ENCODE measurements around the gene GPR142.
"Not testable (repeated sequence)": the region's sequence is repeated elsewhere in the genome, so short reads cannot be mapped to it uniquely, and the experiment has no call there.

The GPR142 gene

DNA sequence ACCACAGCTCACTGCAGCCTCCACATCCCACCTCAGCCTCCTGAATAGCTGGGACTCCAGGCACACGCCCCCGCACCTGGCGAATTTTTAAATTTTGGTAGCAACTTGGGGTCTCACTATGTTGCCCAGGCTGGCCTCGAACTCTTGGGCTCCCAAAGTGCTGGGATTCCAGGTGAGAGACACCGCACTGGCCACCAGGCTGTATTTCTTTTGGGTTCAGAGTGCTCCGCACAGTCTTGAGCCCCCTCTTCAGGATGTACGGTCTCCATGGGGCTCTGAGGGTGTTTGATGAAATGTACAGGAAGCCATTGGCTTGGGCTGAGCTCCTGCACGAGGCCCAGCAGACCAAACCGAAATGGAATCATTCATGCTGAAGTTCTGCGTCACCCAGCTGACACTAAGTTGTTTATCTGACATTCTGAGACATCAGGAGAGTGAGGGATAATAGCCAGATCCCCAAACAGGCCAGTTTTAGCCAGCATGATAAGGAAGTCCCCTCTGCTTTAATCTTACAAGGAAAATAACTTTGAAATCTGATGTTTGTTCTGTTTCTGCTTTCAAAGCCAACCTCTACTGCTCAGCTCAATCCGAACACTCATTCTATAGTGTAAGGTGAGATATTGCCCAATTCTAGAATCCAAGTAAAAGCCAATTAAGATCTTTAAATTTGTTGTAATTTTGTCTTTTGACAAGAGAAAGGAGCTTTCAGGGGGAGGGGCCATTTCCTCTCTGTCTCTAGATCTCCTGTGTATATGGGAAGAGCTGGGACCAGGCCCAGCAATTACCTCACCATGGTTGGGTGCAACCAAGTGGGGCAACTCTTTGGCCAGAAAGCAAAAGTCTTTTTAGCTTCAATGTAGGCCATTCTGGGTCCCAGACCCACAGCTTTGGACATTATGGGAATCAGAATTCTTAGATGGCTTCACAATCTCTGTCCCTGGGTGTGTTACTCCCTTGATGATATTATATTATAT is 23.7 kb downstream of the GPR142 start:
- DNase-seq (ENCODE audit: low read depth in 3 of 3, low spot score in 1 of 3) = no peak

DNA sequence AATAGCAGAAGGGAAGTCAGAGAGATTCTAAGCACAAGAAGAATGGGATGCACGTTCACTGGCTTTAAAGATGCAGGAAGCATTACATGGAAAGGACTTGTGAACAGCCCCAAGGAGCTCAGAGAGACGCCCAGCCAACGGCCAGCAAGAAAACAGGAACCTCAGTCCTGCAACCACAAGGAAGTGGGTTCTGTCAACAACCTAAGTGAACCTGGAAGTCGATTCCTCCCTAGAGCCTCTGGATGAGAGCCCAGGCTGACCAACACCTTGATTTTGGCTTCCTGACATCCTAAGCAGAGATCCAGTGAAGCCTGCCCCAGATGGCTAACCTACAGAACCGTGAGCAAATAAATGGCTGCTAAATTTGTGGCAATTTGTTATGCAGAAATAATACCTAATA is 24.5 kb downstream of the GPR142 start:
- DNase-seq (ENCODE audit: low read depth in 3 of 3, low spot score in 1 of 3) = no peak

DNA sequence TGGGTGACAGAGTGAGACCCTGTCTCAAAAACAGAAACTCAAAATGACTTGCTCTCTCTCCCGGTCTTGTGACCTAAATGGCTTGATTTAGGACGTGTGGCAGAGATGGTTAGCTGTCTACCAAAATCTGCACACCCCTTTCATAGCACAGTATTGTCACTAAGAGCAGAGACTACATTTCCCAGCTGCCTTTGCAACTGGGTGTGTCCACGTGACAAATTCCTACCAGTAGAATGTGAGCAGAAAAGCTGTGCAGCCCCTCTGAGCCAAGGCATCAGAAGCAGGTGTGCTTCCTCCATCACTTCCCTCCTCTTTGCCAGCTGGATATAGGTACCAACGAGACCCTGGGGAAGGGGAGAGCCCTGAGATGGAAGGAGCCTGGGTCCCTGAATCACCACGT is 25.5 kb downstream of the GPR142 start:
- DNase-seq (ENCODE audit: low read depth in 3 of 3, low spot score in 1 of 3) = no peak

DNA sequence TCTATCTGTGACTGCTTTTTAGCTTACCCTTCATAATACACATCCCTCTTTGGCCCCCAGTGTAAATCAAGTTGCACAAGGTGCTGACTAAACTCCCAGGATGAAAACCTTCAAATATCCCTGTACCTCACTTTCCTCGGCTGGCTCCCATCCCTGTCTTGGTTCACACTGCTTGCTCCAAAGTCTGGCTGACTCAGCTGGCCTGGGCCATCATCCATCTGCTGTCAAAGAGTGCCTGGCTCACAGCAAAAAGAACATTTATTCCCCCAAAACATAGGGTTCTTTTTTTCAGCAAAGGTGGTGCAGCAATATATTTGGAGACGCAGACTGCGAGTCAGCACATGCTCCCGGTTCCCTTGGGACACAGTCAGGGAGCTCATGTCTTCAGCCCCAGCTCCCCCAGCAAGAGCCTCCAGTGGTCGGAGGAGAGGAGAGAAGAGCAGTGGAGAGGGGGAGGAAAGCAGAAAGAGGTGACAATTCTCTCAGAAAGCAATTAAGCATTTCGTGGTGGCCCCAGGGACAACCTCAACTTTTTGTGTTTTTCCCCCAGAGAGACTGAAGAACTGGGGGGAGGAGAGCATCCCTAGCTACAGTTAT is 26.1 kb downstream of the GPR142 start:
- no peak for DNase-seq (ENCODE audit: low read depth in 3 of 3, low spot score in 1 of 3)

DNA sequence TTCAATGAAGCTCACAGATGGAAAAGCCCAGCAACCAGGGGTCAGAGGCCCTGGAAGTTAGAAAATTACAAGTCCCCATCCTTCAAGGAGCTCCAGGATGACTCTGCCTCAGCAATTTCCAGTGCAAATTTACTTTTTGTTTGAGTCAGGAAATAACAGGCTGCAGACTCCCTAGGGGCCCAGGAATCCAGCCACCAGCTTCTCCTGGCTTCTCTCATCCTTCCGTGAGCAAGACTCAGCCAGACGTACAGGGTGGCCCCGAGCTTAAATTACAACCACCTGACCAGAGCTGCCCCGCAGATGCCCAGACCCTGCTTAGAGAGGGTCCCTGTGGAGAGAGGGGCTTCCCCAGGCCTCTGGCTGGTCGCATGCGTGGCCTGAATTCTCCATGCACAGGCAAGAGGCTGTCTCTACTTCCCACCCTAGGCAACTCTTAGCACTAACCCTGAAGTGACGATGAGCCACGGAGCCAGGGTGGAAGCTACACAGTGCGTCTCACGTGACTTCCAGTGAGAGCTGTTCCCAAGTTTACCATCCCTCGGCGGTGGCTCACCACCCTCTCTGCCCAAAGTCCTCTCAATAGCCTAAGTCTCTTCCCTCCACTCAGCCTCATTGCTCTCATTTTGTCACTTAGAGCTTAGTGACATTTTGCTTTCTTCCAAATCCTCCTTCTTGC is 27.1 kb downstream of the GPR142 start:
- no peak for DNase-seq (ENCODE audit: low read depth in 3 of 3, low spot score in 1 of 3)

DNA sequence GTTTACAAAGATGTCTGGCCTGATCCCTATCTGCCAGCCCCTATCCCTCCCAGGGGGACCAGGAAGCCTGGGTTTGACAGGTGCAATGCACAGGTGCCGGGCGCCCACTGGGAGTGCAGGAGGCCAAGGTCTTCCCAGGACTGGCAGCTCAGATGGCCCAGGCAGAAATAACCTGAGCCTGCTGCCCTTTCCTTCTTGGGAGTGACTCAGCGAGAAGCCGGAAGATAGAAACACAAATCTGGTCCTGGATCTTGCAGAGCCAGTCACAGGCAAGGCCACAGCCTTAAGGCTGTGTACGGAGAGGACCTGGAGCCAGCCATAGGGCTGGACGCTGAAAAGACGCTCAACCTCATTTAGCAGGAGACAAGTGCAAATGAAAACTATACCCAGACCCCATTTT is 27.7 kb downstream of the GPR142 start:
- DNase-seq (ENCODE audit: low read depth in 3 of 3, low spot score in 1 of 3) = no peak

DNA sequence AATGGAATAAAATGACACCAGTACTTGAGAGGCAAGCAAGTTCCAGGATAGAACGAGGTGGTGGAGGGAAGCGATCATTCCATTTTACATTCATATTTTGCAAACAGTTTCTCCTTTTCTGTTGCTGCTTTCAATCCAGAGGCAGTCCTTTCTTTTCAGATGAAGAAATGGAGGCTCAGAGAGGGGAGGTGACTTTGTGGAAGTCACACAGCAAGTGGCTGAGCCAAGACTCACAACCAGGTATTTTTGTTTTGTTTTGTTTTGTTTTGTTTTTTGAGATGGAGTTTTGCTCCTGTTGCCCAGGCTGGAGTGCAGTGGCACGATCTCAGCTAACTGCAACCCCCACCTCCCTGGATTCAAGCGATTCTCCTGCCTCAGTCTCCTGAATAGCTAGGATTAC is 29.3 kb downstream of the GPR142 start:
- DNase-seq (ENCODE audit: low read depth in 3 of 3, low spot score in 1 of 3) = no peak

DNA sequence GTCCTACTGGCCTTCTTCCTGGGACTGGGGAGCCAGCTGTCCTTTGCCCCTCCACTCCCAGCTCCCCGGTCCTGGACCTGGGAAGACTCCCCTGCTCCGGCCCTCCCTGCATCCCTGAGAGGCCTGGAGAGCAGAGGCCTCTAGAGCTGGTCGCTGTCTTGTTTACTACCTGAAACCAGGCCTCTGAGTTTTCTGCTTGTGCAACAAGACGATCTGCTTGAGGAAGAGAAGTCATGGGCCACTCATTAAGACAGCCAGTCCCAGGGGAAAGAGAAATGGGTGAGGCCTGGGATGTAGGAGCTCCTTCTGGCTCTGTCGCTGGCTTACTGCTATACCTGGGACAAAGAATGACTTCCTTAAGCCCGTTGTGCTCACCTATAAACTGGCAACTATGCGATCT is 34.7 kb downstream of the GPR142 start:
- no peak for DNase-seq (ENCODE audit: low read depth in 3 of 3, low spot score in 1 of 3)

DNA sequence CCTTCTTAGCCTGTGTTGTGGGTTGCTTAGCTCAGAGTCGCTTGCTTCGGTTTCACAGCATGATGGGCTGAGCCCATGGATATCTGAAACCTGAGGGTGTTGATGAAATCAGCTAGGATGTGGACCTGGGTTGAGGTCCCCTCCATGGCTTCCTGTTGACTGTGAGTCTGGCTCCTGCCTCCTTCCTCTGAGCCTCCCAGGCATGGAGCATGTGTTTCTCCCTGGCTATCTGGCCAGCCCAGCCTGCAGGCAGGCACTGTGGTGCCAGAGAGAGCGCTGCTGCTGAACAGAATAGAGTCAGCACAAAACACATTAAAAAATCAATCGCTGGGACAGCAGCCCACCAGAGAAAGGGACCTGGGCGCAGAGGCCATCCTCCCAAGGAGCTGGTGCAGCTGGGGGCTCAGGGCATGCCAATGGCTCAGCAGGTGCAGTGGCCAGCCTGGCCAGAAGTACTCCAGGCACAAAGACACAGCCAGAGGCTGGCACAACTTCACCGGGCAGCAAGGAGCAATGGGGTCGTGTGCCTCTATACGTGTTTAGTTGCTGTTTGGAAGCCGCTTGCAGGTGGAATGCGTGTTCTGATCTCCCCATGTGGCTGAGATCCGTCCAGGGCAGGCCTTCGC is 36.3 kb downstream of the GPR142 start:
- no peak for DNase-seq (ENCODE audit: low read depth in 3 of 3, low spot score in 1 of 3)

DNA sequence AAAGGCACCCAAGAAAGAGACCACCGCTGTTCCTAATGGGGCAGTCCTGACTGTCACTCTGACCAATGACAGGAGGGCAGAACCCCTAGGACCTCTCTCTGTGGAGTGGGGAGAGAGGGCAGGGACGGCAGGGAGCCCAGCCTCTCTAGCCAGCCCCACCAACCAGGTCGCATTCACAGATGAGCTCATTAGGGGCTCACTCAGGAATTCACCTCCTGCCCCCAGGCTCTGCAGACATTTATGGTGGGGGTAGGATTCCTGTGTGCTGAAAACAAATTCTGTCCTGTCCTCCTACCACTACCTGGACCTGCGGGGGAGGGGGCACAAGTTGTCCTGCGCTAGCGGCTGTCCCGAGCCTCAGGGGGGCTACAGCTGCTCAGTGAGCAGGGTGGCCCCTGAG is 36.9 kb downstream of the GPR142 start:
- no peak for DNase-seq (ENCODE audit: low read depth in 3 of 3, low spot score in 1 of 3)

DNA sequence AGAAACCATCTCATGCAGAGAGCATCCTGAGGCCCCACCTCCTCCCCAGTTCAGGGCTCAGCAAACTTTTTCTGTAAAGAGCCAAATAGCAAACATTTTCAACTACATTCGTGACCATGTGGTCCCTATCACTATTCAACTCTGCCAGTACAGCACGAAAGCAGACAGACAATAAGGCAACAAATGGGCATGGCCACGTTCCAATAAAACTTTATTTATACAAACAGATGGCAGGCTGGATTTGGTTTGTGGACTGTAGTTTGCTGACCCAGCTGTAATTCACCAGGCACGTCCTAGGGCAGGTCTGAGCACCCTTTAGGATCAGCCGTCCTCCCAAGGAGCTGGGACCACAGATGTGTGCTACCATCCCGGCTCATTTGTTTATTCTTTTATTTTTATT is 37.5 kb downstream of the GPR142 start:
- DNase-seq (ENCODE audit: low read depth in 3 of 3, low spot score in 1 of 3) = no peak

DNA sequence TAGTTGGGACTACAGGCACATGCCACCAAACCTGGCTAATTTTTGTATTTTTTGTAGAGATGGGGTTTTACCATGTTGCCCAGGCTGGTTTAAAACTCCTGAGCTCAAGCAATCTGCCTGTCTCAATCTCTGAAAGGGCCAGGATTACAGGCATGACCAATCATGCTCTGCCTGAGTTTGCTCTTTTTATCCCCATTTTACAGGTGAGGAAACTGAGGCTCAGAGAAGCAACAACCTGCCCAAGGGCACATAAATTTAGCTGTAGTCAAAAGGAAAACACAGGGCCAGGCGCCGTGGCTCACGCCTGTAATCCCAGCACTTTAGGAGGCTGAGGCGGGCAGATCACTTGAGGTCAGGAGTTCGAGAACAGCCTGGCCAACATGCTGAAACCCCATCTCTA is 38.0 kb downstream of the GPR142 start:
- DNase-seq (ENCODE audit: low read depth in 3 of 3, low spot score in 1 of 3) = not testable (repeated sequence)

DNA sequence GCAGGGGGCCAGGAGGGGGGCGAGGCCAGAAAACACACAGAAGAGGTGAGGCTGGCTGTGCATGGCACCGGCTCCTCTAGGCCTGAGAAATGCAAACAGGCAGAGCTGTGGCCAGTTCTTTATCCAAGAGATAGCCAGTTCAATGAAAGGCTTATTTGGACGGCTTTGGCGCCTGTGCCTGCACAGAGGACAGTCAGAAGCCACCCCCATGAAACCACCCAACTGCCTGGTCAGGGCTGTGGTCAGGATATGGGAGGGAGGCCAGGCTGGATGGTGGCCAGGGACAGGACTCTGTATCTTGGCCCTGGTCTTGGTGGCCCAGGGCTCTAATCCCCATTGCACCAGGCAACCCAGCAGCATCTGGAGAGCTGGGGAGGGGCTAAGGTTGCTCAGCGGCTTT is 40.1 kb downstream of the GPR142 start:
- no peak for DNase-seq (ENCODE audit: low read depth in 3 of 3, low spot score in 1 of 3)

DNA sequence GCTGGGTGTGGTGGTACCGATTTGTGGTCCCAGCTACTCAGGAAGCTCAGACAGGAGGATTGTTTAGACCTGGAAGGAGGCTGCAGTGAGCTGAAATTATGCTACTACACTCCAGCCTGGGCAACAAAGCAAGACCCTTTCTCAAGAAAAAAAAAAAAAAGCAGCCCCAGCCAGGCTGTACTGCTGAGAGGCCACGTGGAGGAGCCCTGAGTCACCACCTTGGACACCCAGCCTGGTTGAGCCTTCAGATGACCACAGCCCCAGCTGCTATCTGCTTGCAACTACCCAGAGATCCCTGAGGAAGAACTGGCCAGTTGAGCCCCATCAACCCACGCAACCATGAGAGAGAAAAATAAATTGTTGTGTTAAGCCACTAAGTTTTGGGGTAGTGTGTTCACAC is 41.0 kb downstream of the GPR142 start:
- DNase-seq (ENCODE audit: low read depth in 3 of 3, low spot score in 1 of 3) = no peak

DNA sequence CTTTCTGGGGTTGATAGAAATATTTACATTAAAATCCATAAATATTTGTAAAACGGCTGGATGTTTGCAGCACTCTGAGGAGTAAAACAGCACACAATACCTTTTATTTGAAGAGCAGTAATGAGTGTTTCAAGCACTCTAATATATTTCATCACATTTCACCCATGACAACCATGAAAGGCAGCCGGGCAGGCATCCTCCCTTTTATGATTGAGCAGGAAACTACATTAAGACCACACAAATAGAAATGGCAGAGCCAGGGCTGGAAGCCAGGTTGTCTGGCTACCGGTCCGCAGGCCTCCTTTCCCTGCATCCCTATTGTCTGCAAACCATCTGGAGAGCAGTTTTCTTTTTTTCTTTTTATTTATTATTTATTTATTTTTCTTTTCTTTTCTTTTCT is 41.5 kb downstream of the GPR142 start:
- no peak for DNase-seq (ENCODE audit: low read depth in 3 of 3, low spot score in 1 of 3)

DNA sequence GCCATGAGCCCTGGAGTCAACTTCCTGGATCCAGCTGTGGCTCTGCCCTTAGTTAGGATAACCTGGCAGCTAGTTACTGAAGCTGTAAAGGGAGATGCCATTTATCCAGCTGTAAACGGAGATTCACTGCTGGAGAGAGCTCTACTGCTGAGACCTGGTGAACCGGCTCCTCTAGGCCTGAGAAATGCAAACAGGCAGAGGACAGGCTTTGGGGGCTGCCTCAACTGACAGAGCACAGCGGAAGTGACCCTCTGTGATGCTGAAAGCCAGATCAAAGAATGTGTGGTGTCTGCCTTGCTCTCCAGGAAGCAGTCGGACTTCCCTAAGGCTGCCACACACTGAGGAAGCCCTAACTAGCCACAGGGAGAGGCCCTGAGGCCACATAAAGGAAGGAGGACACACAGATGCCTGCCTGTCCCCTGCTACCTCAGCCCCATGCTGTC is 42.7 kb downstream of the GPR142 start:
- DNase-seq (ENCODE audit: low read depth in 3 of 3, low spot score in 1 of 3) = no peak

DNA sequence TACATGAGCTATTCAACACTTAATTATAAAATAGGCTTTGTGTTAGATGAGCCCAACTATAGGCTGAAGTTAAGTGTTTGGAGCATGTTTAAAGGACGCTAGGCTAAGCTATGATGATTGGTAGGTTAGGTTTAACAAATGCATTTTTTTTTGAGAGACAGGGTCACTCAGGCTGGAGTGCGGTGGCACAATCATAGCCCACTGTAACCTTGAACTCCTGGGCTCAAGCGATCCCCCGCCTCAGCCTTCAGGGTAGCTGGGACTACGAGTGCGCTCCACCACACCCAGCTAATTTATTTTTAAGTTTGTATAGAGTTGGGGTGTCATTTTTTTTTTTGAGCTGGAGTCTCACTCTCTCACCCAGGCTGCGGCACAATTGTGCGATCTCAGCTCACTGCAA is 45.3 kb downstream of the GPR142 start:
- DNase-seq (ENCODE audit: low read depth in 3 of 3, low spot score in 1 of 3) = no peak

DNA sequence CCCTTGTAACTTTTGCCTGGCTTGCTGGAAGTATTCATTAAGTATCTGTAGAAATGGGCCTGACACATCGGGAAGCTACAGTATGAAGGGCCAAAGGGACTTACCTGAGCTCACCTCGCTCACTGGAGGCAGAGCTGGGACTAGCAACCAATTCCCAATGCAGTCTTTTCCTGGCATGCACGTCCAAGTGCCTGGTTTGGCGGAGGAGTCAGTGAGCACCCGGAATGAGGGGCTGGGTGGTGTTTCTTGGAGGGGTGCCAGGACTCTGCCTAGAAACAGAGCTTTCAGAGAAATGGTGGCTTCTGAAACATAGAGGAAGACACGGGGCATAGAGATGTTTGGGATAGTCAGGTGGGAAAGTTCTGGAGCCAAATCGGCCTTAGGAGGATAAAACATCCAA is 46.2 kb downstream of the GPR142 start:
- DNase-seq (ENCODE audit: low read depth in 3 of 3, low spot score in 1 of 3) = no peak

DNA sequence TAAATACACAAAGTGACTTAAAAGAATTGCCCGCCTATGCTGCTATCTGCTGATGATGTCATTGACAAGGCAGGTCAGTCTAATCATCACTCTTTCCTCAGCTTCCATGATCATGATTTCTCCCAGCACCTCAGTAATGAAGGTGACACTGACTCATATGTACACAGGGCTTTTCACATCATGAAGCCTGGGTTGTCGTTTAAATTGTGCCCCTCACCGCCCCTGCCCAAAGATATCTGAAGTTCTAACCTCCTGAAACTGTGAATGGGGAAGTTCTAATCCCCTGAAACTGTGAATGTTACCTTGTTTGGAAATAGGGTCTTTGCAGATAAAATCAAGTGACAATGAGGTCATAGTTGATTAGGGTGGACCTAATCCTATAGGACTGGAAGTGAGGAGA is 47.2 kb downstream of the GPR142 start:
- DNase-seq (ENCODE audit: low read depth in 3 of 3, low spot score in 1 of 3) = no peak

DNA sequence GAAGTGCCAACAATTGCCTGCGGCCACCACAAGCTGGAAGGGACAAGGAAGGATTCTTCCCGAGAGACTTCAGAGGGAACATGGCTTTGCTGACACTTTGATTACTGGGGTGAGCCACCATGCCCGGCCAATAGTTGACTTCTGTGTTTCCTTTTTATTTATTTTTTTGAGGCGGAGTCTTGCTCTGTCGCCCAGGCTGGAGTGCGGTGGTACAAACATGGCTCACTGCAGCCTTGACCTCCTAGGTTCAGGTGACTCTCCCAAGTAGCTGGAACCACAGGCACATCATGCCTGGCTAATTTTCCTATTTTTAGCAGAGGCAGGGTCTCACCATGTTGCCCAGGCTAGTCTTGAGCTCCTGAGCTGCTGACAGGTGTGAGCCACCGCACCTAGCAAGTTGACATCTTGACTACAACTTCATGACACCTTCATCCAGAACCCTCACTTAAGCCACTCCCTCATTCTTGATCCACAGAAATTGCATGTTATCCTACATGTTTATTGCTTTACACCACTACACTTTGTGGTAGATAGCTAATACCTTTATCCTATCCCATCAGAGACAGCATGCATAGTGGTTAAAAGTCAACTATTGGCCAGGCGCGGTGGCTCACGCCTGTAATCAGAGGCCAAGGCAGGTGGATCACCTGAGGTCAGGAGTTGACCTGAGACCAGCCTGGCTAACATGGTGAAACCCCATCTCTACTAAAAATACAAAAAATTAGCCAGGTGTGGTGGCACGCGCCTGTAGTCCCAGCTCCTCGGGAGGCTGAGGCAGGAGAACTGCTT is 48.5 kb downstream of the GPR142 start:
- DNase-seq (ENCODE audit: low read depth in 3 of 3, low spot score in 1 of 3) = no peak
